Activated CD8-positive, alpha-beta T cell treated with anti-CD3 and anti-CD28 coated beads for 36 hours (primary cell): ENCODE measurements around the gene TBL1XR1. TPM values are rescaled to one million over a fixed set of nuclear protein-coding genes. Genes with fewer than 3 reads are reported as not detected.

Source experiments
- ATAC-seq: fragments of 200-7000 bp; cut with Tn5 transposase; one replicate; pipeline ENCODE4 v1.10.0; 2021; ENCODE audit warnings: mild to moderate bottlenecking, moderate library complexity
- CTCF ChIA-PET: fragments of 350-600 bp; sonication (Branson Sonifier 250); formaldehyde crosslinking; loops from one replicate; lab custom pipeline; 2021; ENCODE audit warnings: antibody characterized with exemption; lab: Charles Lee
- POLR2A ChIA-PET: fragments of 350-600 bp; sonication (Branson Sonifier 250); formaldehyde crosslinking; loops from one replicate; lab custom pipeline; 2021; ENCODE audit warnings: antibody characterized with exemption; lab: Charles Lee
- DNase-seq: peaks from one replicate; pipeline ENCODE4 v3.0.0-alpha.2; 2020
- H3K27ac Mint-ChIP-seq: one replicate; pipeline ENCODE4 v1.8.0; 2021; ENCODE audit warnings: mild to moderate bottlenecking, mixed read lengths
- H3K27me3 Mint-ChIP-seq: one replicate; pipeline ENCODE4 v1.8.0; 2021; ENCODE audit warnings: mixed read lengths
- H3K36me3 Mint-ChIP-seq: one replicate; pipeline ENCODE4 v1.8.0; 2021; ENCODE audit warnings: low read depth, mixed read lengths
- H3K4me1 Mint-ChIP-seq: one replicate; pipeline ENCODE4 v1.8.0; 2021; ENCODE audit warnings: low read depth, mixed read lengths
- H3K4me3 Mint-ChIP-seq: one replicate; pipeline ENCODE4 v1.8.0; 2021; ENCODE audit warnings: mild to moderate bottlenecking, moderate library complexity, mixed read lengths
- H3K9me3 Mint-ChIP-seq: one replicate; pipeline ENCODE4 v1.8.0; 2021; ENCODE audit warnings: mixed read lengths
- intact Hi-C: fragments of 100-400 bp; cut with micrococcal nuclease; formaldehyde crosslinking; loops from one replicate; pipeline ENCODE4 v1.10.0; 2022
- total RNA-seq, 2 experiments: library from RNA; stranded (reverse); gene quantifications; one replicate each; pipeline ENCODE4 v1.2.3, GENCODE V29; 2021
- TF ChIP-seq, protein P1 (sequence below): fragments of 200-600 bp; IDR thresholded peaks from one replicate; pipeline ENCODE4 v1.8.0; 2022; ENCODE audit warnings: antibody characterized with exemption, mild to moderate bottlenecking

The TBL1XR1 gene
- total RNA-seq, 2 experiments from 2014 or later: 153 to 158 TPM

DNA sequence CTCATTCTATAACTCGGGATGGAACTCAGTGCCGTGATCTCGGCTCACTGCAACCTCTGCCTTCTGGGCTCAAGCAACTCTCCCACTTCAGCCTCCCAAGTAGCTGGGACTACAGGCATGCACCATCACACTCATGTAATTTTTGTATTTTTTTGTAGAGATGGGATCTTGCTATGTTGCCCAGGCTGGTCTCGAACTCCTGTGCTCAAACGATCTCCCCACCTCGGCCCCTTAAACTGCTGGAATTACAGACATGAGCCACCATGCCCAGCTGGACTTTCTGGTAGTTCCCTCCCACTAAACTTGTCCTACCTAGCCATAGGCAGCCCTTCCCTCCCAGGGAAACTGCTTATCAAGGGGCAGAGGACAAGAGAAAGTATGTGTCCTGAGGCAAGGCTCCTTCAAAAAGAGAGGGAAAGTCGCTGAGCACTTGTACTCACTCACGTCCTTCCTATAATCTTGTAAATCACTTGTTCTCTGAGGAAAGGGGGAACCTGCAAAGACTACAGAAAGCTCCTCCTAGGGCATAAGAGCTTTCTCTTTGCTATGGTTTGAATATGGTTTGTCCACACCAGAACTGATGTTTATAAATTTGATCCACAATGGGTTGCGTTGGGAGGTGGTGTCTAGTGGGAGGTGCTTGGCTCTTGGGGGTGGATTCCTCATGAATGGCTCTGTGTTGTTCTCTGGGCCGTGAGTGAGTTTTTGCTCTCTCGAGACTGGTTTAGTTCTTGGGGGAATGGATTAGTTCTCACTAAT lies 13.6 kb upstream of the TBL1XR1 start:
- Mint-ChIP-seq H3K4me3 (no peak overlapping the region), H3K4me1 (peaks cover 5% of the 10 kb centered on the region), H3K36me3 (no peaks in the 10 kb centered on the region), H3K9me3 (no peaks in the 10 kb centered on the region), H3K27me3 (no peaks in the 10 kb centered on the region), H3K27ac (no peak overlapping the region)
- ChIA-PET POLR2A (no interaction called here), CTCF (interaction anchor here (0.6 kb wide), 1 partner anchor 16 kb away, joined by 3 read pairs; no protein-coding TSS in a partner anchor)
- ATAC-seq: no peak
- no peak for DNase-seq
- TF ChIP-seq, protein P1, sequence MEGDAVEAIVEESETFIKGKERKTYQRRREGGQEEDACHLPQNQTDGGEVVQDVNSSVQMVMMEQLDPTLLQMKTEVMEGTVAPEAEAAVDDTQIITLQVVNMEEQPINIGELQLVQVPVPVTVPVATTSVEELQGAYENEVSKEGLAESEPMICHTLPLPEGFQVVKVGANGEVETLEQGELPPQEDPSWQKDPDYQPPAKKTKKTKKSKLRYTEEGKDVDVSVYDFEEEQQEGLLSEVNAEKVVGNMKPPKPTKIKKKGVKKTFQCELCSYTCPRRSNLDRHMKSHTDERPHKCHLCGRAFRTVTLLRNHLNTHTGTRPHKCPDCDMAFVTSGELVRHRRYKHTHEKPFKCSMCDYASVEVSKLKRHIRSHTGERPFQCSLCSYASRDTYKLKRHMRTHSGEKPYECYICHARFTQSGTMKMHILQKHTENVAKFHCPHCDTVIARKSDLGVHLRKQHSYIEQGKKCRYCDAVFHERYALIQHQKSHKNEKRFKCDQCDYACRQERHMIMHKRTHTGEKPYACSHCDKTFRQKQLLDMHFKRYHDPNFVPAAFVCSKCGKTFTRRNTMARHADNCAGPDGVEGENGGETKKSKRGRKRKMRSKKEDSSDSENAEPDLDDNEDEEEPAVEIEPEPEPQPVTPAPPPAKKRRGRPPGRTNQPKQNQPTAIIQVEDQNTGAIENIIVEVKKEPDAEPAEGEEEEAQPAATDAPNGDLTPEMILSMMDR: no peak
- intact Hi-C loops: no loop called here

DNA sequence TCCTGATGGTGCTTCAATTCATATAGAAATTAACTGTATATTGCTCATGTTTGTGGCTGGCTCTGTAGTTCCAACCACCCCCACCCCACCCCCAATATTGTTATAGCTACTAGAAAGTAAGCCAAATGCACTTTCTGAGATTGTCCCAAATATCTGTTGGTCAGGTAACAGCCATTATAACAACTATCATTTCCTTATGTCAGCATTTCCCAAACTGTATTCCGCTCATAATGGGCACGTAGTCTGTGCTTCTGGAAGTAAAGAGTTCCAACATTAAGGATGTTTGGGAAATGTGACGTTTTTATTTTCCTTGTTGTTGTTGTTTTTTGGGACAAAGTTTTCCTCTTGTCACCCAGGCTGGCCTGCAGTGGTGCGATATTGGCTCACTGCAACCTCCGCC lies 12.2 kb upstream of the TBL1XR1 start:
- CTCF ChIA-PET: no interaction called here
- peaks cover 5% of the 10 kb centered on the region for H3K4me1 Mint-ChIP-seq
- POLR2A ChIA-PET: interaction anchor here (1.0 to 1.3 kb wide), 2 partner anchors 14 to 52 kb away, joined by 3 read pairs; no protein-coding TSS in a partner anchor

DNA sequence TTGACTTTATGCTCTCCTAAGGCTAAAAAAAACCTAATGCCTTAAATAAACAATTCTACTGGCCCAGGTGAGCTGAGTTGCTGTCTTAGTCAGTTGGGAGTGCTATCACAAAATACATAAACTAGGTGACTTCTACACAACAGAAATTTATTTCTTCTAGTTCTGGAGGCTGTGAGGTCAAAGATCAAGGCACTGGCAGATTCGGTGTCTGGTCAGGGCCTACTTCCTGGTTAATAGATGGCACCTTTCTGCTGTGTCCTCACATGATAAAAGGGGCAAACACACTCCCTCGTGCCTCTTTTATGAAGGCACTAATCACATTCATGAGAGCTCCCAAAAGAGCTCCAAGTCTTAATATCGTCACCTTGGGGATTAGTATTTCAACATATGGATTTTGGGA lies 11.5 kb upstream of the TBL1XR1 start:
- intact Hi-C loops: no loop called here
- TF ChIP-seq, protein P1: no peak
- POLR2A ChIA-PET: interaction anchor here (1.0 to 1.3 kb wide), 2 partner anchors 15 to 52 kb away, joined by 3 read pairs; no protein-coding TSS in a partner anchor

More for the DNA sequence above, 12.2 kb upstream of the TBL1XR1 start:
- Mint-ChIP-seq H3K27ac (no peak overlapping the region), H3K9me3 (no peaks in the 10 kb centered on the region), H3K36me3 (no peaks in the 10 kb centered on the region), H3K4me3 (no peak overlapping the region), H3K27me3 (no peaks in the 10 kb centered on the region)
- no peak for ATAC-seq
- DNase-seq: no peak
- TF ChIP-seq, protein P1: no peak
- intact Hi-C loops: no loop called here

DNA sequence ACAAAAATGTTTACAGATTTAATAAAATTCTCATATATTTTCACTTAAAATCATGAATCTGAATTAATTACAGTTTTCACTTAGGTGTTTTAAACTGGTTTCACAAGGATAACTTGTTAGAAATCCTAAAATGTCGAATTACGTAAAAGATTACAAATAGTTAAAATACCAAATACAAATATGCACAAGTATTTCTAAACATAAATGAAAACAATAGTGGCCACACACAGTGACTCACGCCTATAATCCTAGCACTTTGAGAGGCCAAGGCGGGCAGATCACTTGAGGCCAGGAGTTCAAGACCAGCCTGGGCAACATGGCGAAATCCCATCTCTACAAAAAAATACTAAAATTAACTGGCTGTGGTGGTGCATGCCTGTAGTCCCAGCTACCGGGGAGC lies 10.9 kb upstream of the TBL1XR1 start:
- TF ChIP-seq, protein P1: no peak
- CTCF ChIA-PET: no interaction called here

More for the DNA sequence above, 11.5 kb upstream of the TBL1XR1 start:
- DNase-seq (no peak), ATAC-seq (no peak)
- no peak overlapping the region for H3K27ac Mint-ChIP-seq
- H3K4me3 Mint-ChIP-seq: no peak overlapping the region
- no peaks in the 10 kb centered on the region for H3K36me3 Mint-ChIP-seq
- H3K9me3 Mint-ChIP-seq: no peaks in the 10 kb centered on the region
- no peaks in the 10 kb centered on the region for H3K27me3 Mint-ChIP-seq
- CTCF ChIA-PET: no interaction called here
- peaks cover 5% of the 10 kb centered on the region for H3K4me1 Mint-ChIP-seq

GRCh38 chr3:177206936-177207335 lies 9.7 kb upstream of the TBL1XR1 start:
- Mint-ChIP-seq H3K4me3 (no peak overlapping the region), H3K36me3 (no peaks in the 10 kb centered on the region), H3K27me3 (no peaks in the 10 kb centered on the region), H3K9me3 (no peaks in the 10 kb centered on the region), H3K27ac (no peak overlapping the region), H3K4me1 (peaks cover 17% of the 10 kb centered on the region)
- intact Hi-C loops: no loop called here
- POLR2A ChIA-PET: no interaction called here
- DNase-seq (no peak), ATAC-seq (no peak)
- CTCF ChIA-PET: no interaction called here
- TF ChIP-seq, protein P1: no peak

More for the DNA sequence above, 10.9 kb upstream of the TBL1XR1 start:
- no peak overlapping the region for H3K27ac Mint-ChIP-seq
- H3K4me1 Mint-ChIP-seq: peaks cover 5% of the 10 kb centered on the region
- H3K36me3 Mint-ChIP-seq: no peaks in the 10 kb centered on the region
- H3K27me3 Mint-ChIP-seq: no peaks in the 10 kb centered on the region
- intact Hi-C loops: no loop called here
- H3K9me3 Mint-ChIP-seq: no peaks in the 10 kb centered on the region
- POLR2A ChIA-PET: no interaction called here
- ATAC-seq (no peak), DNase-seq (no peak)
- H3K4me3 Mint-ChIP-seq: no peak overlapping the region
